Erythroblast (primary cell): ENCODE data around the gene BCL2L11.

Source experiments
- GATA1 ChIP-seq: IDR thresholded peaks from 2 replicates; pipeline ENCODE4 v1.6.1; 2011; ENCODE audit warnings: low read depth, mild to moderate bottlenecking, control low read depth, low read length, moderate library complexity
- POLR2A ChIP-seq: IDR thresholded peaks from 2 replicates; pipeline ENCODE4 v1.6.1; 2011; ENCODE audit warnings: mild to moderate bottlenecking, low read length

DNA sequence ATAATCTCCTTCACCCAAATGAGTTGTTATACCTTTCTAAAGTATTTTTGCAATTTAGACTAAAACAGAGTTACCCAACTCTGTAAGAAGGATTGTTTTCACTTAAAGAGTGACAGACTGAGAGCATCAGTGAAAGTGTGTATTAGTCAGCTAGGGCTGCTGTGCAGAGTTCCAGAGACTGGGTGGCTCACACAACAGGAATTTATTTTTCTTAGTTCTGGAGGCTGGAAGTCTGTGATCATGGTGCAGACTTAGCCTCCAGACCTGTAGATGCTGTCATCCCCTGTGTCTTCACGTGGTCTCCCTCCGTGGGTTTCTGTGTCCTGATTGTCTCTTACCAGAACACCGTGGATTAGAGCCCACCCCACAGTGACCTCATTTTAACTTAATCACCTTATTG lies 40.0 kb downstream of the BCL2L11 start:
- TF ChIP-seq POLR2A, result no peak
- no peak for TF ChIP-seq GATA1
